Right kidney (tissue), 9 donors: Measurements from ENCODE around the gene OR4Q3.
"Not testable (repeated sequence)": the region's sequence is repeated elsewhere in the genome, so short reads cannot be mapped to it uniquely, and the experiment has no call there.

Experiments used
- DNase-seq: peaks from one replicate; pipeline ENCODE4 v3.0.0-alpha.2; 2016
- long read RNA-seq, 8 donors: transcript quantifications; one replicate each; lab custom pipeline, GENCODE V29; 2026

OR4Q3 gene
- long read RNA-seq, donor 1 = 0 reads
- long read RNA-seq, donor 2 = 0 reads
- long read RNA-seq, donor 3 = 0 reads
- long read RNA-seq, donor 4 = 0 reads
- long read RNA-seq, donor 5 = 0 reads
- long read RNA-seq, donor 6 = 0 reads
- long read RNA-seq, donor 7 = 0 reads
- long read RNA-seq, donor 8 = 0 reads

DNA sequence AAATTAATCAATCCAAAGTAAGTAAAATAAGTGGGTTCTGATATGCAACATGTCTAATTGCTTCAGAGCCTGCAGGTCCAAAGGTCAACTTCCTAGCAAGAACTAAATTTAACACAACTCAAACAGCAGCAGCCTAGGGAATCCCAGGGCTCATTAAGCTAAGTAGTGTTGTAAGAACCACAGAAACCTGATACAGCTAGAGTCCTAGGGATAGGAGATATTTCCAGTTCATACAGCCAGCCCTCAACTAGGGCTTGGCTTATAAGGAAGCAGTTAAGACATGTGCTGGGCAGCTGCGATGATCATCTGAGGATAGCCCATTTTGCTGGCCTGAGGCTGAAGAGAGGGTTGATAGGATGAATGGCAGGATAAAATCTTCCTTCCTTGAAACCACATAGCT is at the start of gene OR4Q3:
OR4Q3 (plus strand) TSS at position 316 of the 400 bp plus-strand sequence.
- DNase-seq = no peak

DNA sequence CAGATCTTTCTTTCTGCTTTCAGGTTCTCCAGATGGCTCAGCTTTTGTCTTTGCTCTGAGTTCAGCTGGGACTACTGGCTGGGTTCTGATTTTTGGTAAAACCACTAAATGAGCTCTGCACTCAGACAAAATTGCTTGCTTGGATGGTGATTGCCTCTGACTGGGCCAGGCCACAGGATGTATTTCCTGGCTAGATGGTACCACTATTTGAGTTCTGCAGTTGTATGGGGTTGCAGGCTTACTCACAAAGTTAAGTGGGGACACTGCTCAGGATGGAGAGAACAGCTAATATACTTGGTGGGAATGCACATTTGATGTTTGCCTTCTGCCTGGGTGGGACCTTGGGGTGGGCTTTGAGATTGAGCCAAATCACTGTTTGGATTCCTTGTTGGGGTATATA is 14.0 kb upstream of the OR4Q3 start:
- DNase-seq = no peak

DNA sequence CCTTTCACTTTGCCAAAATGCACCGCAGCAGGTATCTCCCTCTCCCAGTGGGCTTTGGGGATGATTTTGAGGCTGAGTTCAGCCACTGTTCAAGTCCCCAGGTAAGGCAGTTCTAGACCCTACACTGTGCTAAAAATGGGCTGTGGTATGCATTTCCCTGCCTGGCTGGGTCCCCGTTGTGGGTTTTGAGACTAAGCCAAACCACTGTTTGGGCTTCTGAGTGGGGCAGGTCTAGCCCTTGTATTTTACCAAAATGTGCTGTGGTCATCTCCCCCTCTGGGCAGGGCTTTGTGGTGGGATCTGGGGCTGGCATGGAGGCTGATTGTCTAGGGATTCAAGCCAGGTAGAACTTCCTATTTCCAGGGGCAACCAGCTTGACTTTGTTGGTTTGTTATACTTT is 13.6 kb upstream of the OR4Q3 start:
- DNase-seq = no peak

DNA sequence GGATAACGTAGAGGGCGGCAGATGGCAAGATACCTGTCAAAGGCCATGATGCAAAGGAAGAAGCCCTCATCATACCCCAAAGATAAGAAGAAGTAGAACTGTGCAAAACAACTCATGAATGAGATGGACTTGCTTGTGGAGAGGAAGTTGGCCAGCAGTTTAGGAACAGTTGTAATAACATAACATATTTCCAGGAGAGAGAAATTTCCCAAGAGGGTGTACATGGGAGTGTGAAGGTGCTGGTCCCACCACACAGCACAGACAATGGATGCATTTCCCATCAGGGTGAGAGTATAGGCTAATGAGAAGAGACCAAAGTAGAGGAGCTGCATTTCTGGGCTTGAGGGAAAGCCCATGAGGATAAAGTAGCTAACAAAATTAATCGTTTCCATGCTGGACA is 9.5 kb upstream of the OR4Q3 start:
- DNase-seq = not testable (repeated sequence)

DNA sequence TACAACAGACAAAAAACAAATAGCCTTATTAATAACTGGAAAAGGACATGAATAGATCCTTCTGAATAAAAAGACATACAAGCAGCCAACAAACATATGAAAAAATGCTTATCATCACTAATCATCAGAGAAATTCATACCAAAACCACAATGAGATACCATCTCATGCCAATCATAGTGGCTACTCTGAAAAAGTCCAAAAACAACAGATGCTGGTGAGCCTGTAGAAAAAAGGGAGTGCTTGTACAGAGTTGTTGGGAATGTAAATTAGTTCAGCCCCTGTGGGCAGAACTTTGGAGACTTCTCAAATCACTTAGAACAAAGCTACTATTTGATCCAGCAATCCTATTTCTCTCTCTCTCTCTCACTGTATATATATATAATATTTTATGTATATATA is 8.9 kb downstream of the OR4Q3 start:
- not testable (repeated sequence) for DNase-seq

DNA sequence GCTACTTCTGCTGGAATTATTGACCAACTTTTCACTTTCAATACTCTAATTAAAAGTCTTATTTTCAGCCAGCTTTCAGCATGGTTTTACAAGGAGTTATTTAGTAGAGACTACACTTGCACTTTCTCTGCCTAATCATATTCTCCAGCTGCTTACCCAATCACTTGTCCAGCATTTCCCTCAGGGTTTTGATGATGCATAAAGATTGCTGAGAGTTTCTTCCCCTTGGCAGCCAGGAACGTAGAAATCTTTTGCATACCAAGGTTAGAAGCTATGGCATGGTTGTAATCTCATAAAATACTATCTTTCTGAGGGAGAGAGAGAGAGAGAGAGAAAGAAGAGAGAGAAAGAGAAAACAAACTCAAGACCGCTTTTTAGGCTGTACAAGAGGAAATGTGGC is 10.8 kb downstream of the OR4Q3 start:
- DNase-seq = no peak

DNA sequence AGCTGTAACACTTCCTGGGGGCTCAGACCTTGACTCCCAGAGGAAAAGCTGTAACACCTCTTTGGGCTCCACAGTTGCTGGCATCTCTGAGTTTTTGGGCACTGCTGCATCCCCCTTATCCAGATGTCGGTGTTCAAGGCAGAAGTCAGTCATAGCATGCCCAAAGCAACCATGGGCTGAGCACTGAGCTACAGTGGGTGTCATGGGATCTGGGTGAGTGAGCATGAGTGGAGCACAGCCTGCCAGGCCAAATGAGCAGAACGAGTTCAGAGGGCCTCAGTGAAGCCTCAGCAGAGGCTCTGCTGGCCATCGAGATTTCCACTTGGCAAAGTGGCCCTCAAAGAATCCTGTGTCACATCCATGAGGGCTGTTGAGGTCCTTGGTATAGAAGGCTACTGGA is 28.1 kb downstream of the OR4Q3 start:
- DNase-seq = not testable (repeated sequence)

DNA sequence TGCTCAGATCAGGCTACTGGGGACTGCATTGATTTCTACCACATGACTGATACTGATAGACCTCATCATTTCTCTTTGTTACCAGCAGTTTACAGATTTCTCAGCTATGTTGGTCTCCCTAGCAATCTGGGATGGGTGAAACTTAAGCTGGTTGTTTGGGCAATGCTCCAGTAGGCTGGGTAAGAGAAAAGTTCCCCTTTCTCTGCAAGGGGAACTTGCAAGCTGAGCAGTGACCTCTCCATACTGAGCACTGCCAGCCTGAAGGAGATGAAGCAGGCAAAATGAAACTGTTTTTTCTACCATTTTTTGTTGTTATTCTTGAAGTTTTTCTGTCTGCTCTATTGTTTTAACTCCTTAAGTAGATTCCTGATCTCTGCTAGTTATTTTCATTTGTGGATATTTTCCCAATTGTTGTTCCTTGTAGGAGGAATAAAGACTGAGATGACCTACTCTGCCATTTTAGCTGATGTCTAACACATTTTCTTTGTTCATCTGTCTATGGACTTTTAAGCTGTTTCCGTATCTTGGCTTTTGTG is 28.6 kb downstream of the OR4Q3 start:
- DNase-seq = no peak

DNA sequence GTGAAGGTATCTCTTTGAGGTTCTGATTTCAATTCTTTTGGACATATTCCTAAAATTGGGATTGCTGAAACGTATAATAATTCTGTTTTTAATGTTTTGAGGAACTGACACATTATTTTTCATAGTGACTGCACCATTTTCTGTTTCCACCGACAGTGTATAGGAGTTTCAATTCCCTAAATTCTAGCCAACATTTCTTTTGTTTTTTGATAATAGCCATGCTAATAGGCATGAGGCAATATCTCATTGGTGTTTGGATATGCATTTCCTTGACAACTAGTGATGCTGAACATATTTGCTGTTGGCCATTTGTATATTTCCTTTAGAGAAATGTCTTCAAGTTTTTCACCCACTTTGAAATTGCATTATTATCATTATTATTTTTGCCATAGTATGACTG is 29.1 kb downstream of the OR4Q3 start:
- DNase-seq = not testable (repeated sequence)

DNA sequence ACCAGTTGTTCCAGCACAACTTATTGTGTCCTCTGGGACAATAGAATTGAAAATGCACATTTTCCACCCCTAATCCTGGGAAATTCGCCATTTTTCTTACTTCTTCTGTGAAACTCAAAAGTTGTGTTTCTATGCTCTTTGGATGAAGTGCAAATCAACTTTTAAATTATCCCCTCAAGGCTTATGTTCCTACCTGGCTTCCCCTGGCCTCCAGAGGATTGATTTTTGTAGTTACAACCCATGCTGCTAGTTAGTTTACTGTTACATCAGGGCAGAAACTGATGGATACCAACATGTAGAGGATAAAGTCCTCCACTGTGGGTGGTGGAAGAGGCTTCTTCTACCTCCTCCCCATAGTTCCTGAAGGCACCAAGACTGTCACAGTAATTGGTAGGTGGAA is 29.8 kb downstream of the OR4Q3 start, which contains the start of gene OR4M1:
OR4M1 (plus strand) TSS at position 301 of the 400 bp plus-strand sequence. CDS start 6,819 bp downstream, outside the sequence.
- DNase-seq = not testable (repeated sequence)

DNA sequence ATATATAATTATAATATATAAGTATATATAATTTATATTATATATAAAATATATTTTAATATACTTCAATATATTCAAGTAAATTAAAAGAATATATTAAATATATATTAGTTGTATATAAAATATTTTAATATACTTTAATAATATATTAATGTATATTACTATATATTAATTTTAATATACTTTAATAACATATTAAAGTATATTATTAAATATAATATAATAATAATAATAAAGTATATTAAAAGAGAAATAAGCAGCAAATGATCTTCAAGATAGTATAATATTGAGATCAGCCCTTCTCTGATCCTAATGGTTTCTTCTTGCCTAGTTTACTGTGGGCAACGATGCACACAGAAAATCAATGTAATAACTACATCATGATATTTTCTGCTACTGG is 32.2 kb downstream of the OR4Q3 start:
- no peak for DNase-seq

DNA sequence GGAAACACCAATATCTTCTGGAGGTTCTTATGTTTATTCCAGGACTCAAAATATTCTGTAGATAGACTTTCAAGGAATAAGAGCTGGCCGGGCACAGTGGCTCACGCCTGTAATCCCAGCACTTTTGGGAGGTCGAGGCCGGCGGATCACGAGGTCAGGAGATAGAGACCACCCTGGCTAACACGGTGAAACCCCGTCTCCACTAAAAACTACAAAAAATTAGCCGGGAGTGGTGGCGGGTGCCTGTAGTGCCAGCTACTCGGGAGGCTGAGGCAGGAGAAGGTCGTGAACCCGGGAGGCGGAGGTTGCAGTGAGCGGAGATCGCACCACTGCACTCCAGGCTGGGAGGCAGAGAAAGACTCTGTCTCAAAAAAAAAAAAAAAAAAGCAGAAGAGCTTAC is 42.5 kb downstream of the OR4Q3 start:
- not testable (repeated sequence) for DNase-seq

DNA sequence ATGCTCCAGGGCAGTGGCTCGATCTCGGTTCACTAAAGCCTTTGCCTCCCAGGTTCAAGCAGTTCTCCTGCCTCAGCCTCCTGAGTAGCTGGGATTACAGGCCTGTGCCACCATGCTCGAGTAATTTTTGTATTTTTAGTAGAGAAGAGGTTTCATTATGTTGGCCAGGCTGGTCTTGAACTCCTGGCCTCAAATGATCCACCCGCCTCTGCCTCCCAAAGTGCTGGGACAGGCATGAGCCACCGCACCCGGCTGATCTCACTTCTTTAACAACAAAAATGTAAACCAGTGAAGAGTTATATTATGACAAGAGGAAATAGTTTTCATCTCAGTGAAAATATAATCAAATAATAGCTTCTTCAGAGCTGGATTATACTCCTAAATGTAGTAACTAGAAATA is 43.9 kb downstream of the OR4Q3 start:
- DNase-seq = not testable (repeated sequence)

DNA sequence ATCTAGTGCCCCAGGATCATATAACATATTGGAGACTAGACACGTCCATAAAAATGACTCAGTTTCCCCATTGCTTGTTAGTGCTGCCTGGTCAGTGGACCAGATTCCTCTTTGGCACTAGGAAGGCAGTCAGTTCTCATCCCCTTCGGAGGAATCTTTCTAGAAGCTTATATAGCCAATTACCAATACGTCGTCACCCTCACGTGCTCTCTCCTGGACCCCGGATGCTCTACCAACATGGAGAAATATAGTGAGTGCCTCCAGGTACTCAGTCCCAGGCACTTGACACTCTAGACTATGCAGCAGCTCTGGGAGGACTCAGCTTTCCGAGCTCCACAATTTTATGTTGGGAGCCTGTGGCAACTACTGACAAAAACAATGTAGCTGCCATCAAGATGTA is 44.8 kb downstream of the OR4Q3 start:
- not testable (repeated sequence) for DNase-seq

DNA sequence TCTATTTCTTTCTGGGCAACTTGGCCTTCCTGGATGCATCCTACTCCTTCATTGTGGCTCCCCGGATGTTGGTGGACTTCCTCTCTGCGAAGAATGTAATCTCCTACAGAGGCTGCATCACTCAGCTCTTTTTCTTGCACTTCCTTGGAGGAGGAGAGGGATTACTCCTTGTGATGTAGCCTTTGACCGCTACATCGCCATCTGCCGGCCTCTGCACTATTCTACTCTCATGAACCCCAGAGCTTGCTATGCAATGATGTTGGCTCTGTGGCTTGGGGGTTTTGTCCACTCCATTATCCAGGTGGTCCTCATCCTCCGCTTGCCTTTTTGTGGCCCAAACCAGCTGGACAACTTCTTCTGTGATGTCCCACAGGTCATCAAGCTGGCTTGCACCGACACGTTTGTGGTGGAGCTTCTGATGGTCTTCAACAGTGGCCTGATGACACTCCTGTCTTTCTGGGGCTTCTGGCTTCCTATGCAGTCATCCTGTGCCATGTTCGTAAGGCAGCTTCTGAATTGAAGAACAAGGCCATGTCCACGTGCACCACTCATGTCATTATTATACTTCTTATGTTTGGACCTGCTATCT is 53.2 kb downstream of the OR4Q3 start:
- DNase-seq = not testable (repeated sequence)
